Measurements from ENCODE around the gene FEZF1. TPM values are rescaled to one million over a fixed set of nuclear protein-coding genes. Genes with fewer than 3 reads are reported as not detected.

Gene FEZF1
- 0.78 and 1.1 TPM in 2 replicates for polyA plus RNA-seq
- 1.3 and 2.9 TPM in 2 replicates for polyA minus RNA-seq

GRCh38 chr7:122304319-122304975 lies at the start of gene FEZF1:
FEZF1 (minus strand) TSS chr7:122304750; CDS start chr7:122304437, 313 bp downstream.
- no peak for TF ChIP-seq EP300 (conservative IDR thresholded peaks at IDR 0.05; ENCODE audit: poor library complexity, severe bottlenecking)
- peak; percentile 4 for TF ChIP-seq POLR2AphosphoS5 (IDR thresholded peaks at IDR 0.05)
- Histone ChIP-seq H3K9ac (ENCODE audit: low read length) (peak within 1 kb of the TSS; percentile 52), H3K9me2 (ENCODE audit: insufficient read depth, low read length) (no peaks in the 10 kb centered on the region), H4K20me1 (ENCODE audit: insufficient read depth) (no peaks in the 10 kb centered on the region), H3F3A (ENCODE audit: insufficient read depth, low read length, poor library complexity, severe bottlenecking) (no peaks in the 10 kb centered on the region), H3K27ac (ENCODE audit: low read length) (no peak within 1 kb of the TSS), H3K4me3 (ENCODE audit: low read length) (peak within 1 kb of the TSS; percentile 86), H3K9me3 (ENCODE audit: low read length) (no peaks in the 10 kb centered on the region), H3K4me2 (ENCODE audit: low read length) (peak within 1 kb of the TSS; percentile 67), H2AFZ (ENCODE audit: low read depth, low read length) (no peak within 1 kb of the TSS), H3K36me3 (ENCODE audit: insufficient read depth, low read length) (no peaks in the 10 kb centered on the region), H3K79me2 (replicated peaks; ENCODE audit: insufficient read depth, low read length) (peaks cover 99% of the 10 kb centered on the region), H3K27me3 (ENCODE audit: insufficient read depth, low read depth, low read length) (peaks cover 100% of the 10 kb centered on the region)

- Histone ChIP-seq H3K27me3 (ENCODE audit: insufficient read depth, low read depth, low read length) (no peaks in the 10 kb centered on the region), H3F3A (ENCODE audit: insufficient read depth, low read length, poor library complexity, severe bottlenecking) (no peaks in the 10 kb centered on the region), H3K9me2 (ENCODE audit: insufficient read depth, low read length) (no peaks in the 10 kb centered on the region), H4K20me1 (ENCODE audit: insufficient read depth) (no peaks in the 10 kb centered on the region), H3K27ac (ENCODE audit: low read length) (no peak overlapping the region), H3K9me3 (ENCODE audit: low read length) (no peaks in the 10 kb centered on the region), H3K79me2 (replicated peaks; ENCODE audit: insufficient read depth, low read length) (no peaks in the 10 kb centered on the region), H2AFZ (ENCODE audit: low read depth, low read length) (no peak overlapping the region), H3K9ac (ENCODE audit: low read length) (no peak overlapping the region), H3K4me2 (ENCODE audit: low read length) (no peak overlapping the region), H3K4me3 (ENCODE audit: low read length) (no peak overlapping the region), H3K36me3 (ENCODE audit: insufficient read depth, low read length) (no peaks in the 10 kb centered on the region)
- TF ChIP-seq POLR2AphosphoS5 (IDR thresholded peaks at IDR 0.05) = no peak
- TF ChIP-seq MXI1 (conservative IDR thresholded peaks at IDR 0.05; ENCODE audit: poor library complexity, severe bottlenecking) = no peak
- no peak for TF ChIP-seq EZH2 (IDR thresholded peaks at IDR 0.05; ENCODE audit: borderline replicate concordance, insufficient read depth, low read length, poor library complexity, severe bottlenecking)
- TF ChIP-seq, protein P1, sequence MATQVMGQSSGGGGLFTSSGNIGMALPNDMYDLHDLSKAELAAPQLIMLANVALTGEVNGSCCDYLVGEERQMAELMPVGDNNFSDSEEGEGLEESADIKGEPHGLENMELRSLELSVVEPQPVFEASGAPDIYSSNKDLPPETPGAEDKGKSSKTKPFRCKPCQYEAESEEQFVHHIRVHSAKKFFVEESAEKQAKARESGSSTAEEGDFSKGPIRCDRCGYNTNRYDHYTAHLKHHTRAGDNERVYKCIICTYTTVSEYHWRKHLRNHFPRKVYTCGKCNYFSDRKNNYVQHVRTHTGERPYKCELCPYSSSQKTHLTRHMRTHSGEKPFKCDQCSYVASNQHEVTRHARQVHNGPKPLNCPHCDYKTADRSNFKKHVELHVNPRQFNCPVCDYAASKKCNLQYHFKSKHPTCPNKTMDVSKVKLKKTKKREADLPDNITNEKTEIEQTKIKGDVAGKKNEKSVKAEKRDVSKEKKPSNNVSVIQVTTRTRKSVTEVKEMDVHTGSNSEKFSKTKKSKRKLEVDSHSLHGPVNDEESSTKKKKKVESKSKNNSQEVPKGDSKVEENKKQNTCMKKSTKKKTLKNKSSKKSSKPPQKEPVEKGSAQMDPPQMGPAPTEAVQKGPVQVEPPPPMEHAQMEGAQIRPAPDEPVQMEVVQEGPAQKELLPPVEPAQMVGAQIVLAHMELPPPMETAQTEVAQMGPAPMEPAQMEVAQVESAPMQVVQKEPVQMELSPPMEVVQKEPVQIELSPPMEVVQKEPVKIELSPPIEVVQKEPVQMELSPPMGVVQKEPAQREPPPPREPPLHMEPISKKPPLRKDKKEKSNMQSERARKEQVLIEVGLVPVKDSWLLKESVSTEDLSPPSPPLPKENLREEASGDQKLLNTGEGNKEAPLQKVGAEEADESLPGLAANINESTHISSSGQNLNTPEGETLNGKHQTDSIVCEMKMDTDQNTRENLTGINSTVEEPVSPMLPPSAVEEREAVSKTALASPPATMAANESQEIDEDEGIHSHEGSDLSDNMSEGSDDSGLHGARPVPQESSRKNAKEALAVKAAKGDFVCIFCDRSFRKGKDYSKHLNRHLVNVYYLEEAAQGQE (IDR thresholded peaks at IDR 0.05; ENCODE audit: borderline replicate concordance) = no peak
- no peak for TF ChIP-seq EP300 (conservative IDR thresholded peaks at IDR 0.05; ENCODE audit: poor library complexity, severe bottlenecking)
- no peak for TF ChIP-seq RAD21 (conservative IDR thresholded peaks at IDR 0.05)
- TF ChIP-seq TAF1 (IDR thresholded peaks at IDR 0.05; ENCODE audit: low read depth) = no peak
- TF ChIP-seq, protein P2, sequence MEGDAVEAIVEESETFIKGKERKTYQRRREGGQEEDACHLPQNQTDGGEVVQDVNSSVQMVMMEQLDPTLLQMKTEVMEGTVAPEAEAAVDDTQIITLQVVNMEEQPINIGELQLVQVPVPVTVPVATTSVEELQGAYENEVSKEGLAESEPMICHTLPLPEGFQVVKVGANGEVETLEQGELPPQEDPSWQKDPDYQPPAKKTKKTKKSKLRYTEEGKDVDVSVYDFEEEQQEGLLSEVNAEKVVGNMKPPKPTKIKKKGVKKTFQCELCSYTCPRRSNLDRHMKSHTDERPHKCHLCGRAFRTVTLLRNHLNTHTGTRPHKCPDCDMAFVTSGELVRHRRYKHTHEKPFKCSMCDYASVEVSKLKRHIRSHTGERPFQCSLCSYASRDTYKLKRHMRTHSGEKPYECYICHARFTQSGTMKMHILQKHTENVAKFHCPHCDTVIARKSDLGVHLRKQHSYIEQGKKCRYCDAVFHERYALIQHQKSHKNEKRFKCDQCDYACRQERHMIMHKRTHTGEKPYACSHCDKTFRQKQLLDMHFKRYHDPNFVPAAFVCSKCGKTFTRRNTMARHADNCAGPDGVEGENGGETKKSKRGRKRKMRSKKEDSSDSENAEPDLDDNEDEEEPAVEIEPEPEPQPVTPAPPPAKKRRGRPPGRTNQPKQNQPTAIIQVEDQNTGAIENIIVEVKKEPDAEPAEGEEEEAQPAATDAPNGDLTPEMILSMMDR (IDR thresholded peaks at IDR 0.05; ENCODE audit: poor library complexity, severe bottlenecking) = no peak
- TF ChIP-seq SMC3 (conservative IDR thresholded peaks at IDR 0.05; ENCODE audit: poor library complexity) = no peak
These were observed 47.9 kb upstream of the FEZF1 start for GRCh38 chr7:122352454-122352853.
